WERI-Rb-1 (cell line): ENCODE results near the gene B4GALNT3.
"Not testable (repeated sequence)": the region's sequence is repeated elsewhere in the genome, so short reads cannot be mapped to it uniquely, and the experiment has no call there.

ENCODE experiments used
- DNase-seq: peaks from one replicate; pipeline ENCODE4 v3.0.0-alpha.2; 2020
- H3K27ac ChIP-seq: fragments of 250-450 bp; sonication (Bioruptor Pico); 2 replicates; pipeline ENCODE4 v1.5.1; 2020; ENCODE audit warnings: mild to moderate bottlenecking, moderate library complexity
- H3K27me3 ChIP-seq: fragments of 250-450 bp; sonication (Bioruptor Pico); 2 replicates; pipeline ENCODE4 v1.5.1; 2021; ENCODE audit warnings: mild to moderate bottlenecking, low read depth, moderate library complexity; ENCODE audit not compliant: insufficient read depth, severe bottlenecking
- H3K36me3 ChIP-seq: fragments of 250-450 bp; sonication (Bioruptor Pico); 2 replicates; pipeline ENCODE4 v1.5.1; 2020; ENCODE audit warnings: mild to moderate bottlenecking, moderate library complexity
- H3K4me3 ChIP-seq: 2 replicates; pipeline ENCODE4 v1.5.1; 2011; ENCODE audit warnings: low read depth, mild to moderate bottlenecking, control low read depth, low read length
- H3K9me3 ChIP-seq: fragments of 250-450 bp; sonication (Bioruptor Pico); 2 replicates; pipeline ENCODE4 v1.5.1; 2021; ENCODE audit warnings: mild to moderate bottlenecking, moderate library complexity; ENCODE audit not compliant: severe bottlenecking
- TF ChIP-seq, protein P1 (sequence below): IDR thresholded peaks from 2 replicates; pipeline ENCODE4 v1.5.1; 2011; ENCODE audit warnings: low read depth, mild to moderate bottlenecking, control low read depth, inconsistent platforms, low read length

B4GALNT3 gene

DNA sequence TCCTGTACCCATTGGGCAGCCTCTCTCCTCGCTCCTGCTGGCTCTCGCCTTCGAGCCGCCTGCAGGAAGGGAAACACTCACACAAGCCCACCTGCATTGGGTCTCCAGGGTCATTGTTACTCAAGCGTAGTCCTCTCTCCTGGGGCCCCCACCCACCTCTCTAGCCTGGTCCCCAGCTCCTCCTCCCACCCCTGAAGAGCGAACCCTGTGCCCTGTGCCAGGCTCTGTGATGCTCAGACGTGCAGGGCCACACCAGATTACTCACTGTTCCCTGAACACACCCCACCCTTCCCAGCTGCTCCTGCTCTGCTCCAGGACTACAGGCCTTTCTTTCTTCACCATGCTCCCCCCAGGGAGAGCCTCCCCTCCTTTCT lies 115.4 kb downstream of the B4GALNT3 start:
- no peaks in the 10 kb centered on the region for H3K27me3 ChIP-seq
- H3K36me3 ChIP-seq: no peaks in the 10 kb centered on the region
- TF ChIP-seq, protein P1, sequence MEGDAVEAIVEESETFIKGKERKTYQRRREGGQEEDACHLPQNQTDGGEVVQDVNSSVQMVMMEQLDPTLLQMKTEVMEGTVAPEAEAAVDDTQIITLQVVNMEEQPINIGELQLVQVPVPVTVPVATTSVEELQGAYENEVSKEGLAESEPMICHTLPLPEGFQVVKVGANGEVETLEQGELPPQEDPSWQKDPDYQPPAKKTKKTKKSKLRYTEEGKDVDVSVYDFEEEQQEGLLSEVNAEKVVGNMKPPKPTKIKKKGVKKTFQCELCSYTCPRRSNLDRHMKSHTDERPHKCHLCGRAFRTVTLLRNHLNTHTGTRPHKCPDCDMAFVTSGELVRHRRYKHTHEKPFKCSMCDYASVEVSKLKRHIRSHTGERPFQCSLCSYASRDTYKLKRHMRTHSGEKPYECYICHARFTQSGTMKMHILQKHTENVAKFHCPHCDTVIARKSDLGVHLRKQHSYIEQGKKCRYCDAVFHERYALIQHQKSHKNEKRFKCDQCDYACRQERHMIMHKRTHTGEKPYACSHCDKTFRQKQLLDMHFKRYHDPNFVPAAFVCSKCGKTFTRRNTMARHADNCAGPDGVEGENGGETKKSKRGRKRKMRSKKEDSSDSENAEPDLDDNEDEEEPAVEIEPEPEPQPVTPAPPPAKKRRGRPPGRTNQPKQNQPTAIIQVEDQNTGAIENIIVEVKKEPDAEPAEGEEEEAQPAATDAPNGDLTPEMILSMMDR: no peak
- no peak overlapping the region for H3K4me3 ChIP-seq
- DNase-seq: no peak
- no peaks in the 10 kb centered on the region for H3K9me3 ChIP-seq
- H3K27ac ChIP-seq: no peak overlapping the region

- Histone ChIP-seq H3K9me3 (no peaks in the 10 kb centered on the region), H3K27me3 (no peaks in the 10 kb centered on the region), H3K36me3 (no peaks in the 10 kb centered on the region), H3K4me3 (no peak overlapping the region), H3K27ac (peak overlapping the region; percentile 47)
- peak; percentile 79 for DNase-seq
- TF ChIP-seq, protein P1: peak; percentile 93
These were observed 116.3 kb downstream of the B4GALNT3 start for GRCh38 chr12:575948-576614.

DNA sequence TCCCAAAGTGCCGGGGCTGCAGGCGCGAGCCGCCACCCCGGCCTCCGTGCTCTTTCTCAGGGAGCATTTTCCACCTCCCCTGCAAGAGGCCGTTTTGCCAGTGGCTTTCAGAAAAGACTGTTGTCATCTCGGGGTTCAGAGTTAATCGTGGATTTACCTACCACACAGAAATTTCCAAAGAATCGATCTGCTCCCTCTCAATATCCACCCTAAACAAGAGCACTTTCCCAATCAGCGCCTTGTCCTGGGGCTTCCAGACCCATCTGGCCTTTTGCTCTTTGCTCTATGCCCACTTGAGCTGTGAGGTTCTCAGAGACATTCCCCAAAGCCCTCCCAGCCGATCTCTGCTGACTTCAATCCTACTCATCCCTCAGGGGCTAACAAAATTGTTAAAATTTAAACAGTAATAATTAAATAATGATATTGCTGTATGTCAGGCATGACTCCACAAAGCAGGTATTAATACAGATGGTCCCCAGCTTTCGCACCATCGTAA lies 116.9 kb downstream of the B4GALNT3 start:
- H3K9me3 ChIP-seq: no peaks in the 10 kb centered on the region
- no peak for DNase-seq
- no peaks in the 10 kb centered on the region for H3K27me3 ChIP-seq
- H3K36me3 ChIP-seq: no peaks in the 10 kb centered on the region
- no peak overlapping the region for H3K4me3 ChIP-seq
- H3K27ac ChIP-seq: no peak overlapping the region
- TF ChIP-seq, protein P1: no peak

- DNase-seq: not testable (repeated sequence)
These were observed 118.4 kb downstream of the B4GALNT3 start for GRCh38 chr12:577994-578747.

DNA sequence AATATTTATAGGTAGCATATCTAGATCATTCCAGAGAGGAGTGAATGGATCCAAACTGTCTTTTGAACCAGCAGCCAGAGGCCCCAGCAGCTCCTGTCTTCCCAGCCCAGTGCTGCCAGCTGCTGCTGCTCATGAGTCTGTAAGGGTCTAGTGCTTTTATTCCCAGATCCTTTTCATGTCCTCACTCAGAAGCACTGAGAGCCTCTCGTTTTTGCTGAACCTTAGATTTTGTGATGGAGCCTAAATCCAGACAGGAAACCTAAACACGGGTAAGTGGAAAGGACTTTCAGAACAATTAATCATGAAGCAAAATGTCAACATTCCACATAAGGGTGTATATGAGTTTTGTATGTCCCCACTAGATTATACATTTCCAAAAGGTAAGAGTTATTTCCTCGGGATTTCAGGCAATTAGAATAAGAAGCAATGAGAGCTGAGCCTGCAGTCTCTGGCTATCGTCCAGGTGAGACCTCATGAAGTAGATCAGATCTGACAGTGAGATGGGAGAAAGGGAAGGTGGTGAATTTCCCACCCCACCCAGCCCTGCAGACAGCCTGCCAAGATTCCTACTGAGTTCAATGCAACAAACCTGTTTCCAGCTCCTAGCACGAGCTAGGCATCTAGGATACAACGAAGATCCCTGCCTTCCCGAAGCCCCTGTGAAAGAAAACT lies 119.1 kb downstream of the B4GALNT3 start:
- Histone ChIP-seq H3K27ac (no peak overlapping the region), H3K9me3 (no peaks in the 10 kb centered on the region), H3K36me3 (no peaks in the 10 kb centered on the region), H3K4me3 (no peak overlapping the region), H3K27me3 (no peaks in the 10 kb centered on the region)
- DNase-seq: no peak
- TF ChIP-seq, protein P1: no peak

More at GRCh38 chr12:577994-578747, 118.4 kb downstream of the B4GALNT3 start:
- H3K27me3 ChIP-seq, H3K36me3 ChIP-seq, H3K27ac ChIP-seq, H3K4me3 ChIP-seq, H3K9me3 ChIP-seq: not testable (repeated sequence)

GRCh38 chr12:579420-580110 lies 119.8 kb downstream of the B4GALNT3 start:
- H3K4me3 ChIP-seq: no peak overlapping the region
- H3K27ac ChIP-seq: no peak overlapping the region
- H3K9me3 ChIP-seq: no peaks in the 10 kb centered on the region
- H3K27me3 ChIP-seq: no peaks in the 10 kb centered on the region
- no peak for DNase-seq
- TF ChIP-seq, protein P1: no peak
- no peaks in the 10 kb centered on the region for H3K36me3 ChIP-seq
